Left renal cortex interstitium (tissue), 4 donors: Measurements from ENCODE around the gene MDK. TPM values are rescaled to one million over a fixed set of nuclear protein-coding genes. Genes with fewer than 3 reads are reported as not detected.

Experiments used
- DNase-seq, 4 donors: peaks; one replicate each; pipeline ENCODE4 v3.0.0-alpha.2; 2013; ENCODE audit warnings: low read depth in 4 of 4, low spot score in 2 of 4, missing footprints in 1 of 4
- polyA plus RNA-seq, 4 donors: library from polyadenylated mRNA; unstranded; fragments of 120-200 nt; gene quantifications; one replicate each; pipeline ENCODE4 v1.2.1, GENCODE V29; 2013; ENCODE audit not compliant: insufficient read length in 4 of 4

Gene MDK, protein sequence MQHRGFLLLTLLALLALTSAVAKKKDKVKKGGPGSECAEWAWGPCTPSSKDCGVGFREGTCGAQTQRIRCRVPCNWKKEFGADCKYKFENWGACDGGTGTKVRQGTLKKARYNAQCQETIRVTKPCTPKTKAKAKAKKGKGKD
- 1,000 to 10,000 TPM in 1 of 4 donors, 100 to 1,000 TPM in 3; 690 to 1,120 (median 845) TPM for polyA plus RNA-seq

DNA sequence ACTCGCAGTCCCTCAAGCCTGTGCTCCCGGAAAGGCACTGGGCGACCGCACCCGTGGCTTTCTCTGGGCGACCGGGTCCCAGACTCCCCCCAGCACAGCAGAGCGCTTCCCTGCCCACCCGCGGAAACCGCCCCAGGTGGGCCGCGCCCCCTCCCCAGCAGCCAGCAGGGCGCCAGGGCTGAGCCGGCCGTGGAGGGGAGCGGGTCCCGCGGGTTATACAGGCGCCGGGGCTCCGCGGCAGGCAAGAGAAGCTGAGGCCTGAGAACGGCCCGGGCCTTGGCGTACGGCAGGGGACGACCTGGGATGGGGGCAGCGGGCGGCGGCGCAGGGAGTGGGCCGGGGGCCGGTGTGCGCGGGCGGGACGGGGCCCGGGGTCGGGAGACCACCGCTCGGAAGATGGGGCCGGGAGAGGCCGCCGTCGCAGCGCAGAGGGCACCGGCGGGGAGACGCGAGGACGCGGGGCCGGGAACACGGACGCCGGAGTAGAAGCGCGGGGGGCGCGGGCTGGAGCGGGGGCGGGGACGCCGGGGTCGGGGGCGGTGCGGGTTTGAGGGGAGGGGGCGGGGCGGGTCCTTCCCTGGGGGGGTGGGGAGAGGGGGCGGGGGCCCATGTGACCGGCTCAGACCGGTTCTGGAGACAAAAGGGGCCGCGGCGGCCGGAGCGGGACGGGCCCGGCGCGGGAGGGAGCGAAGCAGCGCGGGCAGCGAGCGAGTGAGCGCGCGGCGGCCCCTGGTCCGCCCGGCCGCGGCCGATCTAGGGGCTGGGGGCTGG lies at the start of gene MDK:
Gene MDK (plus strand): TSS at position 622 of the 771 bp plus-strand sequence. CDS start 389 bp downstream, outside the sequence.
- no peak for DNase-seq

DNA sequence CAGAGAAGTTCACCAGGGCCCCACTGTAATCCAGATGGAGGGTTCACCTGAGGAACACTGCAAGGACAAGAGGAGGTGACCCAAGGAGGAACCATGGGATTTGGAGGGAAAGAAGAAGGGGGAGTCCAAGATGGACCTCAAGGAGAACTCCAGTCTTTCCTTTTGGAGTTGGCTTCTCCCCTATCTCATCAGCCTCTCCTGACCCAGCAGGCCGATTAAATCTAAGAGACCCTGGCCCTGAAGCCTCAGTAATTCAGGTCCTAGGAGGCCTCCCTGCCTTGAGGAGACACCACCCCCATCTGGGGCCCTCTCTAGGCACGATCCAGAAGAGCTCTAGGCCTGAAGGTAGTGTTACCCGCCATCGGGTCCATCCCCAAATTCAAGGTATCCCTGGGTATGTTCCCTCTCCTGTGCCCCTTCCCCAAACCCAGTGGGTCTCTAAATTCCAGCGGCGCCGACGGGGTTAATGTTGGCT lies 49.3 kb upstream of the MDK start:
- no peak for DNase-seq

DNA sequence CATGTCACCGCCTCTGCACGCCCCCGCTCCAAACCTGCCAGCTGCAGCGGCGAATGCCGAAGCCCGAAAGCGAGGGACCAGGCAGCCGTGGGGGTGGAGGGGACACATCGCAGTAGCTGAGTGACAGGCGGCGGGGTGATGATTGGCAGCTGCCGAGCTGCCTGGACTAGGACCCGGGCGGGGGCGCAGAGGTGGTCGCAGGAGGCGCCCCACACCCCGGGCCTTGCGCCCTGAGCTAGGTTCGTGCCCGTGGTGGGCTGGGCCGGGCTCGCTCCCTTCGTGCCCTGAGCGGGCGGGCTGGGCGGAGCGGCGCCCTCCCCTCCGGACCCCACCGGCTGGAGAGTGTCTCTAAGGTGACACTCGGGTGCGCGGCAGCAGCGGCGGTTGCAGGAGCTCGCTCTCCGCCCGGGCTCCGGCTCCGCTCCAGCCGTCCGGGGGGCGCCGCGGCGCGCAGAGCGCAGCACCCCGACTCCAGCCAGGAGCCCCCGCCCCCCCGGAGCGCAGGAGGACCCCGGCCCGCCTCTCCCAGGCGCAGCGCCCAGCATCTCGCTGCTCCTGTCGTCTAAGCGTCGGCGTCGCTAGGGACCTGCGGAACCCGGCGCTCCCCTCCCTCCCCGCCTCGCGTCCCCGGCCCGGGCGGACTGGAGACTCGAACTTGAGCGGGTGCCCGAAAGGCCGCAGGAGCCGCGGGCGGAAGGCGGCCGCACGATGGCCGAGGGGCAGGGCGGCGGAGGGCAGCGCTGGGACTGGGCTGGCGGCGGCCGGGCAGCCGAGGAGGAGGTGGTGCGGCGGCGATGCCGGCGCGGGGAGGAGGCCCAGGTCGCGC lies 48.7 kb upstream of the MDK start:
- DNase-seq, result no peak

DNA sequence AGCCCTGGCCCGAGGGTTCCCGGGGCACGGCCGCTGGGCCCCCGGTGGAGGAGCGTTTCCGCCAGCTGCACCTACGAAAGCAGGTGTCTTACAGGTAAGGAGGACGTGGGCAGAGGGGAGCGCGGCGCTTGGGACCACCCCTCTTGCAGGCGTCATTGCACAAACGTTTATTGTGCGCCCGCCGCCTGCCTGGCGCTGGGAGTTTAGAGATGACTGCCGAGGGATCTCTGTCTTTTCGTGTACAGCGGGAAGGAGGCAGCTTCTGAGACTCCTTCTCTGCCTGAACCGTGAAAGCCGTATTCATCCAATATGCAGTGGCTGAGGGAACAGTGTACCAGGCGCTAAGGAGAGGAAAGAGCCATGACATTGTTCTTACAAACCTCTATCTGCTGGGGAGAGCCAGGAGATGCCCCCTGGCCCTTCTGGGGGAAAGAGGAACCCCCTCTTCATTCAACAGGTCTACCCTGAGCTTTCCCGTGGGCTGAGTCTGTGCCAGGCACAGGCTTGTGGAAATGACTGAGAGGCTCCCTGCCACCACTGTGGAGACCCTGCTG lies 48.0 kb upstream of the MDK start:
- no peak for DNase-seq

DNA sequence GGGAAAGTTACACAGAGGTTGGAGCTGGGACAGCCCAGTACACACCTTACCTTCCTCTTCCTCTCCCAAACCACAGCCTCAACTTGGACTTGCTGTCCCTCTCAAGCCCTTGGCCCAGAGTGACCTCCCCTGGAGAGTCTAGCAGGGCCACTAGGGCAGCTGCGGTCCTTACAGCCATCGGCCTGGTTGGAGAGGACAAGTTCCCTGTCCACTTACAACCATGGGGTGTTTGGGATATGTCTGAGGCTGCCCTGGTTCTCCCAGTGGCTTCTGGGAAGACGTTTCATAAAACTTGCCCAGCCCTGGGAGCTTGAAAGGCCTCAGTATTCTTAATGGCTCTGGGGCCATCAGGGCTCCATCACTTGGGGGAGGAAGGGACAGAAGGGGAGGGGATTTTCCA lies 47.3 kb upstream of the MDK start:
- DNase-seq, result no peak

DNA sequence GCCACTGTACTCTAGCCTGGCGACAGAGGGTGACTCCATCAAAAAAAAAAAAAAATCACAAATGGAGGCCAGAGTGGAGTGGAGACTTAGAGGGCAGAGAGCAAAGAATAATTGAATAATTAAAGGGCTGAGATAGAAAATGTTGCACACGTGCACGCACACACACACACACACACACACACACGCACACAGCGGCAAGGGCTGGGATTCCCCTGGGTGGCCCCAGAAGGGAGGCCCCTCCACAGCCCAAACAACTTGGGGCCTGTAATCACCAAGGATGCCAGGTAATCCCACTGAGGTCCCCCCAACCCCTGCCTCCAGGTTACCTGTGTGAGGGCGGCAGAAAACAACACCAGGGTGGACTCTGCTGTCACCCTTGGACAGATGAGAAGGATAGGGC lies 46.2 kb upstream of the MDK start:
- no peak for DNase-seq

DNA sequence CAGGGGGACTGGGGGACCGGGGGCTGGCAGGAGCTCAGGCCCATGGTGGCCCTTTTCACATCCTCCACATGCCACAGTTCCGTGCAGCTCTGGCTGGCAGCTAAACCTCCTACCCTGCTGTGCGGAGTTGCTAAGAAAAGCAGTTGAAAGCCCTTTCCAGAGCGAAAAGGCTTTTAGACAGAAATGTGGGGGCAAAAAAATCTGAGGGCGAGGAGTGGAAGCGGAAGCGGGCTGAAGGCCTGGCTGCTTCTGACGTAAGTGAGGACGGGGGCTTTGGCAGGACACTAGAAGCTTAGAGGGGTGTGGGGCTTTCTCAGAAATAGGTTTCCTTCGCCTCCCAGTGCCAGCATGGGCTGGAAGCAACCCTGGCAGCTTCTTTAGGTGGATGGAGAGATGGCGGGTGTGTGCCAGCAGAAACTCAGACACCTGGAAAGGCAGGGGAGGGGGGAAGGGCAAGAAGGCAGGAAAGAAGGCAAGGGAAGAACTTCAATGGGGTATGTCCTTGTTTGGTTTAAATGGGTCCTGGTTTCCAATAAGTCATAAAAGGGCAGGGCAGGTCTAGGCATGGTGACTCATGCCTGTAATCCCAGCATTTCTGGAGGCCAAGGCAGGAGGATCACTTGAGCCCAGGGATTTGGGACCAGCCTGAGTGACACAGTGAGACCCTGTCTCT lies 45.4 kb upstream of the MDK start:
- no peak for DNase-seq

DNA sequence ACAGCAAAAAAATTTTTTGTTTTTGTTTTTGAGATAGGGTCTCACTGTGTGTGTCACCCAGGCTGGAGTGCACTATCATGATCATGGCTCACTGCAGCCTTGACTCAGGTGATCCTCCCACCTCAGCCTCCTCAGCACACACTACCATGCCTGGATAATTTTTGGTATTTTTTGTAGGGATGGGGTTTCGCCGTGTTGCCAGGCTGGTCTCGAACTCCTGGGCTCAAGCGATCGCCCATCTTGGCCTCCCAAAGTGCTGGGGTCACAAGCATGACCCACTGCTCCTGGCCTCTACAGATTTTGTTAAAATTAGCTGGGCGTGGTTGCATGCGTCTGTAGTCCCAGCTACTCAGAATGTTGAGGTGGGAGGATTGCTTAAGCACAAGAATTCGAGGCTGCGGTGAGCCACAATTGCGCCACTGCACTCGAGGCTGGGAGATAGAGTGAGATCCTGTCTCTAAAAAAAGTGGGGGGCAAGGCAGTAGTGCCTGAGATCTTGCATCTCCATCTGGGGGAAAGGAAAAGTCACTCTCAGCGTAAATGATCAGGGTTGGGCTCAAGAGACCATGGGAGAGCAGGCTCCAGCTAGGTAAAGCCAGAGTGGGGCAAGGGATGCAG lies 44.8 kb upstream of the MDK start:
- DNase-seq, result no peak

DNA sequence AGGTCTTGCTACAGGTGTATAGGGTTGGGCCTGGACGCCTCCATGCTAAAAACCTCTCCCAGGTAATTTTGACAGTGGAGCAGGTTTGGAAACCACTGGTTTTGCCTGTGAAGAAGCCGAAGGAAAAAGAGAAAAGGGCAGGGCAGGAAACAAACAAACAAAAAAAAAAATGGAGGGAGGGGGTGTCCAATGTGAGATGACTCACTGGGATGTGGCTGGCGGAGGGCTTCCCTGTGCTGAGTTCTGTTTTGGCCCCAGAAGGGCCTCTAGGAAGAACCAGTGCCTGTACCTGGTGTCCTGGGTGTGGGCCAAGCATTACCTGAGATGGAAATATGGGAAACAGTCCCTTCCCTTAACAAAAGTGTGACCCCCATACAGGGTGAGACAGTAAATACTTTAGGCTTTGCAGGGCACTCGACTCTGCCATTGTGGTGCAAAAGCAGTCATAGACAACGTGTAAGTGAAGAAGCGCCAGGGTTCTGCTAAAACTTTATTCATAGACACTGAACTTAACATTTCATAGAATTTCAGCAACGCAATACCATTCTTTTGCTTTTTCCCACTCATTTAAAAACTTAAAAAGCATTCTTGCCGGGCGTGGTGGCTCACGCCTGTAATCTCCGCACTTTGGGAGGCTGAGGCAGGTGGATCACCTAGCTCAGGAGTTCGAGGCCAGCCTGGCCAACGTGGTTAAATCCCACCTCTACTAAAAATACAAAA lies 43.7 kb upstream of the MDK start:
- no peak for DNase-seq

DNA sequence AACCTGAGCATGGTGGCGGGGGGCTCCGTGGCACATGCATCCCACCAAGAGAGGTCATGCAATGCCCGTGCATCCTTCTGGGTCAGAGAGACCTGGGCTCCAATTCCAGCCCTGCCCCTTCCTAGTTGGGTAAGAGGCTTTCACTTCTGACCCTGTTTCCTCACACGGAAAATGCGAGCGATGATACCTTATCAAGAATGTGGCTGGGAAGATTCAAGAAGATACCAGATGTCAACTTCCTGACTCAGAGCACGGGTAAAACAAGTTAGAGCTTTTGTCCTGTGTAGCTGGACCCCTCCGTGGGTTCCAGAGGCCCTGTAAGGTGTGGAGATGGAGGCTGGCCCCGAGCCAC lies 42.9 kb upstream of the MDK start:
- no peak for DNase-seq

DNA sequence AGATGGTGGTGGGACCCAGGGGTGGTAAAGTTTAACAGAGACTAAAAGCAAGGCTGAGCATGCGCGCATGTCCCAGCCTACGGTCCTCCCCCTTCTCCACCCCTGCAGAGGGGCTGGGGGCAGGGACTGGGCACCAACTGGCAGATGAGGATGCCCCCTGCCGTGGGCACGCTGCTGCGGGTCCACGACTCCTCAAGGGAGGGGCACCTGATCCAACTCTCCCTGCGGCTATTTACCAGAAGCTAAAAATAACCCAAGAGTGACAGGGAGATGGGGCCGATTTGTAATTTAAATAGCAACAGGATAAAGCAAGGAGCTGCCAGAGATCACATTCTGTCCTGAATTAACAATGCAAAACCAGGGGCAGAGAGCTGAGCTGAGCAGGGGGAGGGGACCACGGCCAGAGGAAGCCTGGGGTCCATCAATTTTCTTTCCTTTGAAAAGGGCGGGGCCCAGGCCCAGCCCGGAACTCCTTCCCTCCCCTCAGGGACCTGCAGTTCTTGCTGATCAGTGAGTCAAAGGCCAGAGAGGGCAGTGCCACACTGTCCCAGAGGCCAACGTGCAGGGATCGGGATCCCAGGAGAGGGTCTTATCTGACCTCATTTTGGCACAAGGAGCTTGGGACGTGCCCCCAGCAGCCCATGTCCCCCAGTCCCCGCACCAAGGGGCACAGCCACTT lies 42.3 kb upstream of the MDK start:
- DNase-seq, result no peak

DNA sequence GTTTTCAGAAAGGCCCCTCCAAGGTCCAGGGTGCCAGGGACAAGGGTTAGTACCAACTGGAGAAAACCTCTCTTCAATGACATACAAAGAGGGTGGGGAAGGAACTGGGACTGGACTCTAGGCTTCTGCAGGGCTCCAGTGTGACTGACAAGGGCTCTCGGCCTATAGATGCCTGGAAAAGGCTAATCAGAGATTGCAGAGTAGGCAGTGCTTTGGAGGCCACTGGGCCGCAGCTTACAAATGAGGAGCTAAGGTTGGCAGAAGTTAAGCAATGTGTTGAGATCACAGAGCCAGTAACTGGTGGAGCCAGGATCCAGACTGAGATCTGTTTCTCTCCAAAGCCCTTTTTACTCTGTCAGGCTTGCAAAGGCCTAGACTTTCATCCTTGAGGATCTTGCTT lies 41.7 kb upstream of the MDK start:
- DNase-seq, result no peak

DNA sequence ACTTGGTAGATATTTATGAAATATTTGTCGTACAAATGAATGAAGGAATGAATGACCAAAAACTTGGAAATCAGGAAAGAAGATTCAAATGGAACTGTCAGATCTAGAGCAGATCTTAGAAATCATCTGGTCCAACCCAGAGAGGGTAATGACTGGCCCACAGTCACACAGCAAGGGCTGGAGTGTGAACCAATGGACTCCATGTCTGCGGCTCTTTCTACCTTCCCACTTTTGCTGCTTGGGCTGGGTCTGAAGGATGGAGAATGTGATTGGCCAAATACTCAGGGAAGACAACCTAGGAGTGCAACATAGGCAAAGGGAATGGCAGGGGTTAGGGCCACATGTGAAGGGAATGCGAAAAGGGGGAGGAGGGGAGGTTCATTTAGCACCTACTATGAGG lies 40.0 kb upstream of the MDK start:
- DNase-seq, result no peak

DNA sequence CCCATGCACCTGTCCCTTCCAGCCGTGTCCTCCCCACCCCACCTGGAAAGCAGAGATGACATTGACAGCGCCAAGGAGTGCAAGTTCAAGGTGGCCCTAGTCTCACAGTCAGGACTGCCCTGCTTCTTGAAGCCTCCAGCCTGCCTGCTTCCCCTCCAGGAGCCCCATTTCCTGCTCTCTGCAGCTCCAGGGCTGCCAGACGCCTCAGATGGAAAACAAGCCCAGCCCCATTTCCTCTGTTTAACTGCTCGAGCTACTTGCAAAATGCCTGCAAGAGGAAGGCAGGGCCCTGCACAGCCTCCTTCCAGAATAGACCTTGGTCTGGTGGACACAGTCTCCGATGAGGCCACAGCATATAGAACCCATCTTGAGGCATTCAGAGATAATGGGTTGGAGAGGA lies 39.2 kb upstream of the MDK start:
- DNase-seq, result no peak

DNA sequence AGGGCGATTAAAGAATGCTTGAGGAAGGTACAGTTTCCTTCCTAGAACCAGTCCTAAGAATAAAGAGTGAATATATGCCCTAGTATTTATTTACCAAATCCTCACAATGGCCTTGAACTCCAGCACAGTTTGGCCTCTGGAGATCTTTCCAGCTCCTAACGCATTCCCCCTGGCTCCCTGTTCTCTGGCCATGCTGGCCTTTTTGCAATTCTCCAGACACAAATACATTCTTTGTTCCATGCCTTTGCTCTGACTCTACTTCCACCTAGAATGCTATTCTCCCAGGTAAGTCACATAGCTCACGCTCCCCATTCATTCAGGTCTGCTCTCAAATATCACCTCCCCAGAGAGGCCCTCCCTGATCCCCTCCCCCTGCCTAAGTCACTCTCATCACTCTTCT lies 37.9 kb upstream of the MDK start:
- DNase-seq, result no peak

DNA sequence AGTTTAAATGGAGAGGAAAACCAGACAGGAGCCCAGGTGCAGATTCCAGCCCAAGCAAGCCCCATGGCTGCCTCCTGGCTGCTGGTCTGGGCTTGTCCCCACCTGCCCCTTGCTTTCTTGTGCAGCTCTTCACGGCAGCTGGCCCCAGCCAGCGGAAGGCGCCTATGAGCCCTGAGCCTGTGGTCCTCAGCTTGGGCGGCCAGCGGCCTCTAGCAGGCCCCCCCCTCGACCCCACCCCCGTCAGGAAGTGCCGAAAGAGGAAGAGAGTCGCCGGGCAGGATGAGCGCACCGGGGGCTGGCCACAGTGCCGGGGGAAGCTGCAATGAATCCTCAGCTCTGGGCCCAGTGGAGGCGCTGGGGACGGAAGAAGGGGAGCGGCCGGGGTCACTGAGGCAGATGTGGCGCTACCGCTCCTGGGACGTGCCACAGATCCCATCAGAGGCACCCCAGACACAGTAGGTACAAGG lies 36.3 kb upstream of the MDK start:
- DNase-seq, result no peak

DNA sequence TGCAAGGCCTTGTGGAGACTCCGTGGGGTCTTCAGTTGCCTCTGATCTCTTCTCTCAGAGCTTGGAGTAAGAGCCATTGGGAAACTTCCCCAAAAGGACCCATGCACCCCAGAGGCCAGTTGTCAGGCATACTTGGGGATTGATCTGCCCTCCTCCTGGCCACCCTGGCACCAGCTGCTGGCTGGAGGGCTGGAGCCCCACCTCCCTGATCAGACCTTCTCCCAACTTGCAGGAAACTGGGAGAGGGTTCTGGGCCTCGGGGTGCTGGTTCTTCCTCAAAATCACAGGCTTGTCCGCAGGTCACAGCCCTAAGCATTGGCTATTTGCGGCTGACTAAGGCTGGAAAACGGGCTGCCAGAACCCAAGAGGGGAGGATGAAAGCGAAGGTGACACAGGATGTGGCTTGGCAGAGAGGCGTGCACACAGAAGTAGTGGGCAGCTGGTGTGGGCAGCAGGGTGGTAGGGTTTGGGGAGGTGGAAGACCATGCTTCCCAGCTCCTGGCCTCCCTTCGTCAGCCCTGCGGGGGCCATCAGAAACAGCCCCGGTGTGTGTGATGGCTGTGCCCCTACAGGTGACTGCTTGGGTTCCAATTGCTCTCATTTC lies 35.5 kb upstream of the MDK start:
- no peak for DNase-seq

DNA sequence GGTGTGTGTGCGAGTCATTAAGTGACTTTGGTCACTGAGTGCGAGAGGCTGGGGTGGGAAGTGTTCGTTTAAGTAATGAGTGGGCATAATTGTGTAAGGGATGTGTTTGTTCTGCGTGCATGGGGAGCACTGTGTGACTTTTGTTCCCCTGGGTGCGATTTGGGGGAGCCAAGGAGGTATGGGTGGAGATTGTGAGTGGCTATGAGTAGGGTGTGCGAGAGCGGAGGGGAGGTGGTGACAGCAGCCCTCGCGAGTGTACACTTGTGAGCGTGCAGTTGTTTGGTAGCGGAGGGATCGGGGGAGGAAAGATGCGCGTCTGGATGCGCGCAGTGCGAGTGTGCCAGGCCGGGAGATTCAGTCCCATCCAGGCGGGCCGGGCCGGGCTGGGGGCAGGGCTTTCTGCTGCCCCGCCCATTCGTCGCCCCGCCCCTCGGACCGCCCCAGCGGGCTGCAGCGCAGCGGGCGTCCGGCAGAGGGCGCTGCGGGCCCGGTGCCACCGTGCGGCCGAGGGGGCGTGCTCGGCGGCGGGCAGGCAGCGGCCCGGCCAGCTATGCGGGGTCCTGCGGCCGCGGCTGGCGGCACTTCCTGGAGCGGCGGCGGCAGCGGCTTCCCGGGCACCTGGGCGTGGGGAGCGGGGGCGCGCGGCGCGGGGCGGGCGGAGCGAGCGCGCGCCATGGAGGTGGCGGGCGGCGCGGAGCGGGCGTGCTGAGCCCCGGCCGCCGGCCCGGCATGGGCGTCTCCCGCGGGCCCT lies 34.4 kb upstream of the MDK start, which contains the start of gene DGKZ:
Gene DGKZ (plus strand): TSS at position 578 of the 751 bp plus-strand sequence. CDS start 197 bp downstream, outside the sequence.
- no peak for DNase-seq
